HG03439 (cell line): ENCODE results near the gene HIVEP1.

Experiments used
- ATAC-seq: cut with Tn5 transposase; IDR thresholded peaks from one replicate; pipeline ENCODE4 v1.9.1; 2021; ENCODE audit warnings: mild to moderate bottlenecking, moderate library complexity; ENCODE audit not compliant: unreplicated experiment

HIVEP1 gene

DNA sequence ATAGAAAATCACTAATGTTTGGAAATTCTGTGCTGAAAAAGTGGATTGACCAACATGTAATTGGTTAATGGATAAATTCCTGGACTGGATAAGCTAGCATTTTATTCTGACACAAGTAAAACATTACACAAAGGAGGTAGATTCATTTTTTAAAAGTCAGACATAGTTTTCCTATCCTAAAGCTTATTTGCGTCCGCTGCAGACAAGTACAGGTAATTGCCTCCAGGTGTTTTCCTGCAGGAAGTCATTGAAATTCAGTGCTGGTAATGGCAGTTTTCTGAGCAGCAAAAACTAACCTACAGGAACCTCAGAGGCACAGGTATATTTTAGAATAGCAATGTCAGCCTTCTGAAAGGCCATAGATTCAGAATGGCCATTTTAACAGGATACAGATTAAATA is 20.0 kb upstream of the HIVEP1 start:
- no peak for ATAC-seq

DNA sequence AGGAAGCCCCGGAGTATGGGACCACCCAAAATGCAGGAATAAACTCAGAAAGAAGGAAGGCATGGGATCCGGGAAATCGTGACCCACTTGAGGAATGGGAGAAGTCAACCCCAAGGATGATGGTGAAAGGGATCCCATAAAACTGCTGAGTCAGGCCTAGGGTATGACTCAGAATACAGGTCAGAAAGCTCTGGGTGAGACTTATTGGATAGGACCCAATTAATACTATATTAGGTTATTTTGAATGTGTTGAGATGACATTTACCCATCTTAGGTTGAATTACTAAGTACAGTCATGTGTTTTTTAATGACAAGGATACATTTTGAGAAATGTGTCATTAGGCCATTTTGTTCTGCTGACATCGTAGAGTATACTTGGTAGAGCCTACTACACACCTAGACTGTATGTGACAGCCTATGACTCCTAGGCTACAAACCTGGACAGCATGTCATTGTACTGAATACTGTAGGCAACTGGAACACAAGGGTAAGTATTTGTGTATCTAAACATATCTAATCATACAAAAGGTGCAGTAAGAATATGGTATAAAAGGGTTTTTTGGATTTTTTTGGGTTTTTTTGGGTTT is 17.1 kb upstream of the HIVEP1 start:
- no peak for ATAC-seq

DNA sequence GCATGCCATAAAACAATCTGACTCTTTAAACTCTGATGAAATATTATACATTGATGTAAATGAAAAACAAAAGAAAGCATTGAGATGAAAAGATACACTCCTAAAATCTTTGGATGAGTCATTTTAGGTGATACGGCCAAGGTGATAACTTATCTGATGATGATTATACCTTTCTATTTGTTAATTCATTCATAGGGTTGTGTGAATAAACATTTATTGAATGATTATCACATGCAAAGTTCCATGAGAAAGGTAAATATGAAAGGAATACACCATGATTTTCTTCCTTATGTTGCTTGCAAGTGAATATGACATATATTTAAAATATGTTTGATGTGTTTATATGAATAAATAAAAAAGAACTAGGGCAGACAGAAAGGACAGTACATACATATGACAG is 15.4 kb upstream of the HIVEP1 start:
- ATAC-seq, result no peak

- ATAC-seq, result no peak
These were observed 12.9 kb upstream of the HIVEP1 start for GRCh38 chr6:11999246-11999645.

- ATAC-seq, result no peak
These were observed 11.9 kb upstream of the HIVEP1 start for GRCh38 chr6:12000174-12000573.

DNA sequence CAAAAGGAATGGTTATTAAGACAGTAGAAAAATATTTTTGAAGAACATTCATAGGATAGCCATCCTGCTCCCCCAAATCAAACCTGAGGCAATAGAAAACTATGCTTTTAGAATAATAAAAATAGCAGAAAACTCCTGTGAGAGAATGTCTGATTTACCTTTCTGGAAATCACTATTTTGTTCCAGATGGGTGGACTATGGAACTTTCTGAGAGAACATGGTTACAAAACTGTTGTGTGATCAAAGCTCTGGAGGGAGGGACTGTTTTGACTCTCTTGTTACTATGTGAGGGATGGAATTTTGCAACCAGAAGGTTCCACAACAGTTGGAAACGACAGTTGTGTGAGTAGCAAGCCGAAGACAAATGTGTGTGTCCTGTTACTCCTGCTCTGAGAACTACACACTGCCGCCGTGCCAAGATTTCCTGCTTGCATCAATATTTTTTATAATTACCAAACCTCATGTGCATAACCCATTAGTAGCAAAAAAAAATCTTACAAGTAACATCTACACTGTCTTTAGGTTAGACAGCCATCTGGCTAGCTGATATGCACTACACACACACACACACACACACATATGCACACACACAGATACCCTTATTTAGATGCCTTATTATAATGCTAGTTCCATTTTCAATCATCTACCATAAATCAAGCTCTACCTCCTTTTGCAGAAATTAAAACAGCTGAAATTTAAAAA is 11.0 kb upstream of the HIVEP1 start:
- no peak for ATAC-seq

DNA sequence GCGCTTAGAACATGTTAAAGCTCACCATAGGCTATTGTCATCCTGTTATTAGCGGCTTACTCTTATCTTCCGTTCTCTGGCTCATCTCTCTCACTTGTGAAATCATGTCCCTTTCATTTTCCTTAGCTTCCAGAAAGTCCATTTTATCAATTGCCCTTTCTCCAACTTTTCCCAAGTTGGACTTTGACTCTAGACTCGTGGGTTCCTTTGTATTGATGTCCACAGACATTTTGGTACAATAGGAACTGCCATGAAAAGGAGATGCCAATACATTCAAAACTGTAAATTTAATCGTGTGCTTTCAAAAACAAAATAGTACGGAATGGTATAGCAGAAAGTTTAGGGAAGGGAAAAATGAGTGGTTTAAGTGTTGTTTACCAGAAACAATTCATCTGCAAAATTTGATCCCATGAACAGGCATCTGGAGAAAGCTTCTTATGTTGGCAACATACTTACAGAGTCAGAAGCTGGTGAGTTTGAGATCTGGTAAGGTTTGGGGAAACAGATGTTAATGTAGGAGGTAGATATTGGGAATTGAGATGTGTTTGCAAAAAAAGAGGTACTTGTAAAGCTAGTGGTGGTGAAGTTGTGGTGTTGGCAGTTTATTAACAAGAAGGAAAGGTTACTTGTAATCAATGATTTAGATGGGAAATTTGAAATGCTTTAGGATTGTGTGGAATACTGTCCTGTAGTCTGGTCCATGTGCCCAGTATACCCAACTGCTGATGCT is 10.2 kb upstream of the HIVEP1 start:
- ATAC-seq, result no peak

- ATAC-seq, result no peak
These were observed 4.6 kb upstream of the HIVEP1 start for GRCh38 chr6:12007473-12007872.

DNA sequence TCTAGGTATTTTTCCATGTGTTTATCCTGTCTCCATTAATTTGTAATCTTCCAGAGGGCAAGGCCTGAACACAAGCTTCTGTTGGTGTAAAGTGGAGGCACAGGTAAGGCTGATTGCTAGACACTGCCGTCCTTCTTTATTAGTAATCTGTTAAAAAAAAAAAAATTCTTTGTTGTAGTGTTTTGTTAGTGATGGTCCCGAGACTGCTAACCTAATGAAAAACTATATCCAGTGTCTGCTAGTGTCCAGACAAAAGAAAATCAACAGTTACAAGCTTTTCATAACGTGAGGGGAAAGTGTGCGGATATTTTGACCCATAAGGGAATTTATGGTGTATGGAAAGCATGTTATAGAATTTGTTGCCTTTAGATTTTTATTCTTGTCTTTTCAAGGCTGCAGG is 4.2 kb upstream of the HIVEP1 start:
- no peak for ATAC-seq

DNA sequence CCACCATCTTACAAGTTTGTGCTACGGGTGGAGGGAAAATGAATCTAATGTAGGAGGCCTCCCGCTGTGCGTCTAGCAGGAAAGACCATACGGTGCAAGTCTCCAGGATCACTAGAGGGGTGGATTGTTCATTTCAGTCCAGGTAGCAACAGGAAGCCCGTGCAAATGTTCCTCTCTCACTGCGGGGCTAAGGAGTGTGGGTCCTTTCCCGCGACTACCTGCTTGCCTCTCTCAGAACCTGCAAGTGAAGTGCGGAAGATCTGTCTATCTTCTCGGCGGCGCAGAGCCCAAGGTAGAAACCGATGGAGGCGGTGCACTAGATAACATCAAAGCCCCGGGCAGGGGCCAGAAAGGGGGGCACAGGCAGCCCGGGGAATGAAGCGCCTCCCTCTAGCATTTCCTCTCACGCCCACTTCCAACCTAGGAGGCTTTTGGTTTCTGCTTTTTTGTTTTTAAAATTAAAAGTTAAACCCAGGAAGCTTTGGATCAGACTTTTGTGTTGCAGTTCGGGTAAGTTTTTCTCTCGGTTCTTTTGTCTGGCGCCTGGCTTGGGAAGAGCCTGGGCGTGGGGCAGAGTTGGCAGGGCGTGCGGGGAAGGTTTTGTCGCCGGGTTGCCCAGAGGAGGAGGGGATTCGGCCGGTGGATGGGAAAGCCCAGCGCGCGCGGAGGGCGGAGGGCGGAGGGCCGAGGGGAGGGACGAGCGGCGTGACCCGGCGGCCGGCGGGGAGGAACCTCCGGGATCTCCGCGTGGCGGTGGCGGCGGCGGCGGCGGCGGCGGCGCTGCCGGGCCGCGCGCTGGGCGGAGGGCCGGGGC is 3.5 kb upstream of the HIVEP1 start:
- peak; percentile 29 for ATAC-seq

DNA sequence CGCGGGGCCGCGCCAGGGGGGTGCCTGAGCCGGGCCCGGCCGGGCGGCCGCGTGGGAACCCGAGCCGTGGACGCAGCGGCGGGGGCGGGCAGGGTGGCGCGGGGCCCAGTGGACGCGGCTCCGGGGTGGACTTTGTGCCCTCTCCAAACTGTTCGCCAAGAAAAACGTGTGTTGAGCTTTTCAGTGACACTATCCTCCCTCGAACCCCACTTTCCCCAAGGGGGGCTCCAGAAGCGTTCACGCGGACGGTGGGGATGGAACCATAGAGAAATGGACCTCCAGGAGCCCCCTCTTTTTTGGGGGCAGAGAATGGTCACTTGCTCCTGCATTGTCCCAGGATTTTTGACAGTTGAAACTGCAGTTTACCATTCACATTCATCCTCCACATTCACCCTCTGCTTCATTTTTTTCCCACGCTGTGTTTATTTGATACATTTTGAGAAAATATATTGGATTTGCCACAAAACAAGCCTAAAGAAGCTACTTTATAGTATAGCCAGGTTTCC is 2.9 kb upstream of the HIVEP1 start:
- ATAC-seq, result no peak

DNA sequence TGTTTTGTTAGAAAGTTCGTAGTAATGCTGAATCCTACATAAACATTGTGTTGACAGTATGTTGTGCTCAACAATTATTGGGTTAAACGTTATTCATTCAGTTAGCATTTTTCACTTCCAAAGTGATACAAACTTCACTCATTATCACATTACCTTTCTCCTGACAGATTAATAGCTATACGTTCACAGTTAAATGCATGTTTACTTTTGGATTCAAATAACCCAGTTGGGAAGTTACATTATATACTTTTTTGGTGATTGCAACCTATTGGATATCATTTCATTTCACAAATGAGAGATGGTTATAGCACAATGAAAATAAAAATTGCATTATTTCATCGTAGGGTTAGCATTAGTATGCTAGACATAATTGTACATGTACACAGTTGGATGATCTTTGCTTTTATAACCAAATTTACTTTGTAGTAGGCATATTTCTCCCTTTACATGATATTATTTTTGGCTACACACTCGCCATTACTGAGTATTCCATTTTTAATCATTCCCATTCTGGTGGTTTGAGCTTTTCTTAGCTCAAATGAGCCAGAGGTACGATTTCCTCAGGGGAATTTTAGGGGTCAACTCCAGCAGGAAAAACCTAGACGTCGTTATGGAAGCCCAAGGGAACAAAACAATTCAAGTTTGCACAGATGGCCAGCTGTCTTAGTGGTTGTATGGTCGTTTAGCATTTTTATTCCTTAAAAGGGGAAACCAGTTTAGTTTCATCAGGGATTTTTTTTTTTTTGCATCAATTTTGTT is 2.1 kb upstream of the HIVEP1 start:
- ATAC-seq, result no peak

GRCh38 chr6:12010635-12011275 is 1.4 kb upstream of the HIVEP1 start:
- ATAC-seq, result peak; percentile 41

DNA sequence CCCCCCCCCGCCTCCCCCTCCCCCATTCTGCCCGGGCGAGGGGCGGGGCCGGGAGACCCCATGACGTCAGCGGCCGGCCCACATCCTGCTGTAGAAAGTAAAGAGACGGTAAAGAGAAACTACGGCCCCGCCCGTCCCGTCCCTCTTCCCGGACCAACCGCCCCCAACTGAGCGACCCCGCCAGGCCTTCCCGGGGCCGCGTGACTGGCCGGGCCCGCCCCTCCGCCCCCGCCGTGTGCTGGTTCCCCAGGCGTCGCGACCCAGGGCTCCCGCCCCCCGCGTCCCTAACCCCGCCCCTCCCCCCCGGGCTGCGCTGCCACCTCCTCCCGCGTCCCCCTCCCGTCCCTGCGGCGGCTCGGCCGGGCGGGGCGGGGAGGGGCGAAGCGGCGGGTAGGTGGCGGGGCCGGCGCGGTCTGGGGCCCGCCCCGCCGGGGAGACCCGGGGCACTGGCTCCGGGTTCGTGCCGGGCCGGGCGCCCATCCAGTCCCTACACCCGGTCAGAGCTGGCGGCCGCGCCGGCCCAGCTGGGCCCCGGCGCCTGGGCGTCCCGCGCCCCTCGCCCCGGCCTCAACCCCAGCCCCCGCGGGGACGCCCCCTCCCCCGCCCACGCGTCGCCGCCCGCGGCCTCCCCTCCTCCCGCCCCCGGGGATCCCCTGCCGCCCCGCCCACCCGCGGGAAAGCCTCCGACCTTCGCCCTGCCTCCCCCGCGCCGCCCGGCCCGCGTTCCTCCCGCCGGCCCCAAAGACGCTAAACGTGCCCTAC is 655 bp upstream of the HIVEP1 start:
- peak; percentile 58 for ATAC-seq

DNA sequence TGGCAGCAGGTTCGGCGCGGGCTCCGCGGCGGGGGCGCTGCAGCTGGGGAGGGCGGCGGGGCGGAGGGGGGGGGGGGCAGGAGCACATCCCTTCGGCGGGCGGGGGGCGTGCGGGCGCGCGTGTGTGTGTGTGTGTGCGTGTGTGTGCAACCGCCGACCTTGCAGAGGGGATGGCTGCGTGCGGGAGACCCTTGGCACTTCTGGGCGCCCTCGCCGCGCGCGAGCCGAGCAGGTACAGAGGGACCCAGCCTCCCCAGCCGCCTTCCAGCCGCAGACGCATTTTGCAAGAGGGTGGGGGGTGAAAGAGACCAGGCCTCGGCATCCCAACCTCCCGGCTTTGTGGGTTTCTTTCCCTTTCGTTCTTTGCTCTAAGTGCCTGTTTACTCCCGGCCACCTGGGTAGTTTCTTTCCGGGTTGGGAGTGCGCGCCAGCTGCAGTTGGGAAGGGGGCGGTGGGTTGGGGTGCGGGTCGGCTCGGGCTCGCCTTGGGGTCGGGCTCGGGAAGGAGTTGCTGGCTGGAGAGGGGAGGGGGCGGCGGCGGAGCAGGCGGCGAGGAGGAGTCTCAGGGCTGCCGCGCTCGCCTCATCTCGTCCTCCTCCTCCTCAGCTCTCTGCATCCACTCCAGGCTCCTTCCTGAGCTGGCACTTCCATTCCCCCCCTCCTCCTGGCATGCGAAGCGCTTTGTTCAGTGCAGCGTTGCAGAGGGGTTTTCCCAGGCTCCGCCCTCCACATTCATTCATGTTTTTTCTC is 620 bp downstream of the HIVEP1 start:
- no peak for ATAC-seq

GRCh38 chr6:12013307-12013719 is 1.2 kb downstream of the HIVEP1 start:
- no peak for ATAC-seq

GRCh38 chr6:12014027-12014872 is 2.1 kb downstream of the HIVEP1 start:
- ATAC-seq, result no peak

DNA sequence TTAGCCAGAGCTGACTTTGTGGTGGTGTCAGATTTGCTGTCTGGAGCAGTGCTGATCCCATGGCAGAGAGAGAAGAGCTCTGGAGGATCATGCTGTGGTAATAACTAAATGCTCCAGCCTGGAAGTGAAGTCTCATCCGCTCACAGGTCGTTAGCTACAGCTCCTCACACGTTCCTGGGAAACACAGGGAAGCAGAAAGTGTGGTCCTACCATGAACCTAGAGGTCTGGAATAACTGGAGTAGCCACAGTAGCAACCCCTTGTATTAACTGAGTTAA is 2.7 kb downstream of the HIVEP1 start:
- no peak for ATAC-seq
